ENCODE data around the gene STEAP1B. TPM values are rescaled to one million over a fixed set of nuclear protein-coding genes. Genes with fewer than 3 reads are reported as not detected.

The STEAP1B gene
- polyA plus RNA-seq, 1 experiment: 18.8 TPM

DNA sequence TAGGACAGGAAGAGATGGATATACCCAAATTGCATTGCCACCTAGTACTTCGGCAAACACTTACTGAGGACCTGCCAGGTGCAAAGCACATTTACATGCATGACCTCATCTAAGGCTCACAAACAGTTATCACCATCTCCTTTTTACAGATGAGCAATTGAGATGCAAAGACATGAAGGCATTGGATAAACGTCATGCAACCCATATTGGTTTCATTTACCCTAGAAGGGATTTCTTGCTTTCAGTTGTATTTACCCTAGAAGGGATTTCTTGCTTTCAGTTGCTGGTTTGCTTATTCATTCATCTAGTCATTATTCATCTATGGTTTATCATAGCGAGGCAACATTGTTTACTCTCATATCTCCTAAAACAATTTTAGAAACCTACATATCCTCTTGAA, 52.2 kb downstream of the STEAP1B start:
- POLR2A ChIA-PET: no interaction called here
- Histone ChIP-seq H3K9me3 (ENCODE audit: control insufficient read depth, insufficient read depth, low read length) (no peaks in the 10 kb centered on the region), H3K27me3 (ENCODE audit: control insufficient read depth, insufficient read depth, low read length) (no peaks in the 10 kb centered on the region), H3K27ac (ENCODE audit: low read depth, low read length) (no peak overlapping the region), H3K4me3 (ENCODE audit: low read depth, low read length) (no peak overlapping the region)
- TF ChIP-seq, protein P1, sequence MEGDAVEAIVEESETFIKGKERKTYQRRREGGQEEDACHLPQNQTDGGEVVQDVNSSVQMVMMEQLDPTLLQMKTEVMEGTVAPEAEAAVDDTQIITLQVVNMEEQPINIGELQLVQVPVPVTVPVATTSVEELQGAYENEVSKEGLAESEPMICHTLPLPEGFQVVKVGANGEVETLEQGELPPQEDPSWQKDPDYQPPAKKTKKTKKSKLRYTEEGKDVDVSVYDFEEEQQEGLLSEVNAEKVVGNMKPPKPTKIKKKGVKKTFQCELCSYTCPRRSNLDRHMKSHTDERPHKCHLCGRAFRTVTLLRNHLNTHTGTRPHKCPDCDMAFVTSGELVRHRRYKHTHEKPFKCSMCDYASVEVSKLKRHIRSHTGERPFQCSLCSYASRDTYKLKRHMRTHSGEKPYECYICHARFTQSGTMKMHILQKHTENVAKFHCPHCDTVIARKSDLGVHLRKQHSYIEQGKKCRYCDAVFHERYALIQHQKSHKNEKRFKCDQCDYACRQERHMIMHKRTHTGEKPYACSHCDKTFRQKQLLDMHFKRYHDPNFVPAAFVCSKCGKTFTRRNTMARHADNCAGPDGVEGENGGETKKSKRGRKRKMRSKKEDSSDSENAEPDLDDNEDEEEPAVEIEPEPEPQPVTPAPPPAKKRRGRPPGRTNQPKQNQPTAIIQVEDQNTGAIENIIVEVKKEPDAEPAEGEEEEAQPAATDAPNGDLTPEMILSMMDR (IDR thresholded peaks at IDR 0.05; ENCODE audit: low read depth, low read length): no peak
- CTCF ChIA-PET: interaction anchor here (2.4 kb wide), 1 partner anchor 338 kb away, joined by 8 read pairs; no protein-coding TSS in a partner anchor
- no peak for DNase-seq (ENCODE audit: low read depth, low spot score)

DNA sequence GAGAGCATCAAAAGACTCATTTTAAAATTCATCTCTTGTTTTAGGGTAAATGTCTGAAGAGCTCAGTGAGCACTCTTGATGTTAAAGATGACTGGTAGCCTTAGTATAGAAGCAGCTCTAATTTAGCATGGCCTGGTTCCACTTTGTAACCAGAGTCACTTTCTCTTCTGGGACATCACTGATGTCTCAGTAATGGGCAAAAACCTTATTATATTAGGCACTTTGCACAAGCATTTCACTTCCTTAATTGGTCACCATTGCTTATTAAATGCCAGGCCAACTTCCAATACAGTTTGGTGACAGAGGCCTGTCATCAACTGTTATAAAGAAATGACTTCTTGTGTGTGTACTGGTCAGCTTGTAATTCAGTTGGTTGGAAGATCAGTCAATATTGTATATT, 53.0 kb downstream of the STEAP1B start:
- DNase-seq (ENCODE audit: low read depth, low spot score): no peak
- ChIA-PET POLR2A (no interaction called here), CTCF (interaction anchor here (0.8 to 2.4 kb wide), 2 partner anchors 8 to 337 kb away, joined by 3 to 8 read pairs; no protein-coding TSS in a partner anchor)
- no peak overlapping the region for H3K4me3 ChIP-seq (ENCODE audit: low read depth, low read length)
- no peak overlapping the region for H3K27ac ChIP-seq (ENCODE audit: low read depth, low read length)
- TF ChIP-seq, protein P1 (IDR thresholded peaks at IDR 0.05; ENCODE audit: low read depth, low read length): no peak
- no peaks in the 10 kb centered on the region for H3K27me3 ChIP-seq (ENCODE audit: control insufficient read depth, insufficient read depth, low read length)
- H3K9me3 ChIP-seq (ENCODE audit: control insufficient read depth, insufficient read depth, low read length): no peaks in the 10 kb centered on the region

DNA sequence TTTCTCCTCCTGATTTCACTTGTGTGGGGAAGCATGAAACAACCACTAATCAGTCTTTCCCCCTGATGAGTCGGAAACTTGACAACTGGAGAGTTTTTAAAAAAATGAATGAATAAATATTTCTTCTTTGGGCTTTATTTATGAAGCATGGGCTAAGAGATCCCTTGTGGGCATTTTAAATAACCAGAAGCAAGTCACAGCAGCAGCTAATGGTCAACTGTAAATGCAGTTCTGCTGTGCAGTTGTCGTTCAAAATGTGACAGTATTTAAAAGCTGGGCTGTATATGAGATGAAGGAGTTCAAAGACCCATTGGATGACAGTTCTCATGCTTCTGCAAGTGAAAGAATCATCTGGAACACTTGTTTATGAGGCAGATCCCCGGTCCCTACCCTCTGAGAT, 54.1 kb downstream of the STEAP1B start:
- TF ChIP-seq, protein P1 (IDR thresholded peaks at IDR 0.05; ENCODE audit: low read depth, low read length): no peak
- DNase-seq (ENCODE audit: low read depth, low spot score): no peak
- Histone ChIP-seq H3K27ac (ENCODE audit: low read depth, low read length) (no peak overlapping the region), H3K4me3 (ENCODE audit: low read depth, low read length) (no peak overlapping the region), H3K27me3 (ENCODE audit: control insufficient read depth, insufficient read depth, low read length) (no peaks in the 10 kb centered on the region), H3K9me3 (ENCODE audit: control insufficient read depth, insufficient read depth, low read length) (no peaks in the 10 kb centered on the region)
- ChIA-PET POLR2A (no interaction called here), CTCF (interaction anchor here (1.1 to 2.4 kb wide), 2 partner anchors 336 to 343 kb away, joined by 4 to 8 read pairs; no protein-coding TSS in a partner anchor)

DNA sequence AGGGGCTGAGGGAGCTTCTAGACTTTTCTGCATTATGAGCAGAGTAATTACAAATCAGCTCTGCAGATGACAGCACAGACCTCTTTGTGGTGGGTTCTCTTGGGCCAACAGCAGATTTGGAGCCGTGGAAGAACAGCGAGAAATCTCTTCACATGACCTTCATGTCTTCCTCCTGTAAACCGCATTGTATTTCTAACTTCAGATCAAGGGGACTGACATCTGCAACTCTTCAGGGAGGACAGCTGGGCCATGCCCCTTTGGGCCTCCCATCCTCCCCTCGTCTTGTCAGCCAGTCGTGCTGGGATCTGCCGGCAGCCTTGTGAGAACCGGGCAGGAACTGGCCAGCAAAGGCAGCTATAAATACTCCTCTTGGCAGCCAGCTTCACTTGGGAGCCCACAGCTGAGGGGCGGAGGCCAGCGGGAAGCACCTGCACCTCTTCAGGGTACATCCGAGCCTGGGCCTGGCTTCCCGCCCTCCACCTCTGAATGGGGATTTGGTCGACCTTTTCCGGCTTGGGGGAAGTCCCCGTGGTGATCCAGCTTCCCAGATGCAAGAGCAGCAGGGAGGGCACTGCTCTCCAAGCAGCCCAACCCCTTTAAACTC, 54.7 kb downstream of the STEAP1B start:
- ChIA-PET POLR2A (no interaction called here), CTCF (interaction anchor here (0.7 to 2.4 kb wide), 3 partner anchors 14 to 342 kb away, joined by 3 to 8 read pairs (median 4); no protein-coding TSS in a partner anchor)
- no peak overlapping the region for H3K27ac ChIP-seq (ENCODE audit: low read depth, low read length)
- TF ChIP-seq, protein P1 (IDR thresholded peaks at IDR 0.05; ENCODE audit: low read depth, low read length): no peak
- no peaks in the 10 kb centered on the region for H3K27me3 ChIP-seq (ENCODE audit: control insufficient read depth, insufficient read depth, low read length)
- no peak overlapping the region for H3K4me3 ChIP-seq (ENCODE audit: low read depth, low read length)
- no peaks in the 10 kb centered on the region for H3K9me3 ChIP-seq (ENCODE audit: control insufficient read depth, insufficient read depth, low read length)
- no peak for DNase-seq (ENCODE audit: low read depth, low spot score)

DNA sequence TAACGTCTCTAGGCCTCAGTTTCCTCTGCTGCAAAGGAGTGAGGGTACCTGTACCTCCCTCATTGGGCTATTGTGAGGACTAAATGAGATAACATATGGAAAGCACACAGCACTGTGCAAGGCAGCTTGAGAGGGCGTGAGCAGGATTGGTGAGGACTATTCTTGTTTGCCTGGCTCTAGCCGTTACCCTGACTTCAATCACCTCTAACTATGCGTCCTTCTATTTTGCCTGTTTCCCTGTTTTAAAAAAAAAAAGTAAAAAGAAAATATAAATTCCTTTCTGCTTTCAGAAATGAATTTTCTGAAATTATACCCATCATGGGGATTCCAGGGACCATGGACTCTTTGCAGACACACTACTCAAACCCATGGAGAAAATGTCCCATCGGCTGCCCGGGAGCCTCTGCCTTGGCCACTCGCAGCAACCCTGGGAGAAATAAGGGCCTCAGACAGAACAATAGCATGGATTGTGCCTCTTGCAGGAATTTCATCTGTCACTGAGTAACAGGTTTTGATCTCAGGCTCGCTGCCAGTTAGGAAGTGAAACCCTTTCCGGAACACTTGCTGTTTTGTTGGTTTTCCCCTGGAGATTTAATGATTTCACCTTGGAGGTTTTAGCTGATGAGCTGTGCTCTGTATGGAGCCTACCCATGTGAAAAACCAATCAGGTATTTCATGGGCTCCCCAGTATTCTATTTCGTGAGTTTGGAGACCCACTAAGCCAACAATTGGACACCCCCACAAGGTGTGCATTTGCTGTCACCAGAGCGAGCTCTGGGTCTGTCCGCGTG, 55.6 kb downstream of the STEAP1B start:
- H3K27ac ChIP-seq (ENCODE audit: low read depth, low read length): no peak overlapping the region

More for the DNA sequence above, 55.6 kb downstream of the STEAP1B start:
- DNase-seq (ENCODE audit: low read depth, low spot score): no peak
- H3K27me3 ChIP-seq (ENCODE audit: control insufficient read depth, insufficient read depth, low read length): no peaks in the 10 kb centered on the region
- TF ChIP-seq, protein P1 (IDR thresholded peaks at IDR 0.05; ENCODE audit: low read depth, low read length): no peak
- ChIA-PET POLR2A (no interaction called here), CTCF (interaction anchor here (0.7 kb wide), 1 partner anchor 13 kb away, joined by 3 read pairs; no protein-coding TSS in a partner anchor)
- H3K4me3 ChIP-seq (ENCODE audit: low read depth, low read length): no peak overlapping the region
- no peaks in the 10 kb centered on the region for H3K9me3 ChIP-seq (ENCODE audit: control insufficient read depth, insufficient read depth, low read length)

All from AG04450 (cell line).